Right lobe of liver (tissue), 6 donors: ENCODE measurements around the gene CNBD2. TPM values are rescaled to one million over a fixed set of nuclear protein-coding genes. Genes with fewer than 3 reads are reported as not detected.
A peak's percentile ranks its signal among the peaks of the same experiment; 100 is the strongest.
"Not testable (repeated sequence)": the region's sequence is repeated elsewhere in the genome, so short reads cannot be mapped to it uniquely, and the experiment has no call there.

Source experiments
- ATAC-seq, 4 donors: fragments of 200-7000 bp; cut with Tn5 transposase; one replicate each; pipeline ENCODE4 v1.9.1; 2020; ENCODE audit warnings: mild to moderate bottlenecking in 4 of 4, moderate library complexity in 4 of 4
- DNase-seq, 3 donors: peaks; one replicate each; pipeline ENCODE4 v3.0.0-alpha.2; 2020
- H3K27ac ChIP-seq, 3 donors: fragments of 200-600 bp; one replicate each; pipeline ENCODE4 v1.8.0; 2022
- H3K27me3 ChIP-seq, 2 donors: fragments of 200-600 bp; one replicate each; pipeline ENCODE4 v1.8.0; 2022
- H3K36me3 ChIP-seq, 4 donors: fragments of 200-600 bp; sonication (generic) in 1 of 4; one replicate each; pipeline versions ENCODE4 v1.5.1 to v1.8.0; 2017 to 2022; ENCODE audit warnings: control low read depth in 1 of 4
- H3K4me1 ChIP-seq, 4 donors: fragments of 200-600 bp; sonication (generic) in 1 of 4; one replicate each; pipeline versions ENCODE4 v1.5.1 to v1.8.0; 2017 to 2022; ENCODE audit warnings: control low read depth in 1 of 4
- H3K4me3 ChIP-seq, 3 donors: fragments of 200-600 bp; one replicate each; pipeline ENCODE4 v1.8.0; 2022
- H3K9me3 ChIP-seq, 4 donors: fragments of 200-600 bp; sonication (generic) in 1 of 4; one replicate each; pipeline versions ENCODE4 v1.5.1 to v1.8.0; 2017 to 2022; ENCODE audit warnings: control low read depth in 1 of 4
- POLR2A ChIP-seq: fragments of 450-650 bp; IDR thresholded peaks from one replicate; pipeline ENCODE4 v1.6.1; 2017; ENCODE audit warnings: antibody characterized with exemption, mild to moderate bottlenecking
- WGBS: methylation state at CpG from one replicate; pipeline ENCODE4 v1.1.6; 2018; ENCODE audit warnings: low coverage, low lambda C conversion rate; ENCODE audit not compliant: insufficient coverage; ENCODE audit errors: missing lambda C conversion rate; 5-methylcytosine and 5-hydroxymethylcytosine counted together
- intact Hi-C, 2 donors: fragments of 100-400 bp; cut with DNase I; formaldehyde crosslinking; loops; one replicate each; pipeline versions ENCODE4 v1.11.2 to v1.14.1; 2022
- total RNA-seq, 6 experiments: library from RNA; depleted of rRNA in 2 of 6; stranded (reverse); fragments of >200 nt in 2 of 6; fragmentation: NEBNext Ultra II Directional in 3 of 6; extraction: Animal tissue kit (Norgen Biotek cat#: 25700) in 3 of 6; gene quantifications; one replicate each; pipeline versions ENCODE4 v1.1.0 to v1.2.4, GENCODE V29; 2016 to 2023
- TF ChIP-seq, protein P1 (sequence below), 4 donors: fragments of 200-600 bp in 3 of 4; fragments of 450-650 bp in 1 of 4; IDR thresholded peaks; one replicate each; pipeline versions ENCODE4 v1.5.1 to v1.8.0; 2016 to 2022; ENCODE audit warnings: antibody characterized with exemption in 4 of 4, mild to moderate bottlenecking in 2 of 4
- donor health status: DM: no; HTN: yes; CAD: no.
- donor health status: DM: no; HTN: no; CAD: no.
- donor health status: DM: no; HTN: no; CAD: no.
- donor health status: DM: no; HTN: yes; CAD: no.
- donor health status: DM: no; HTN: yes; CAD: no.

CNBD2 gene
- total RNA-seq, 6 experiments from 2014 or later: 1.6 to 2.2 (median 1.9) TPM

DNA sequence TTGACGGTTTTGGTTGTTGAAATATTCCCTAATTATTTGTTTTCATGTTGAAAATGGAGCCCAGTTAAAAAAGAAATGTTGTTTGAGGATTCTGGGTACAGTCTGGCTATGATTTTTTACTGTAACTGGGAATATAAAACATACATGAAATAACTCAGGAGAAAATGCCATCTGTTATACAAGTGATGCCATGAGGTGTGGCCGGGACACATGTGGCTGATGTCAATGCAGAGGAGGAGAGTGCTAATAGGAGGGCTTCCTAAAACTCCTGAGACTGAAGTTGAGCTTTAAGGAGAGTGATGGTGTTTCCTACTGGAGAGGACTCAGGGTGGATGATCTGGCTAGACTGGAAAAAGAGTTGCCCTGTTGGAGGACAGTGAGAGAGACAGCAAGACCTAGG is 26.8 kb upstream of the CNBD2 start:
- ATAC-seq (no peak), DNase-seq (no peak)
- 100% methylated on average over 2 of the region's 2 CpGs for WGBS
- TF ChIP-seq, protein P1, sequence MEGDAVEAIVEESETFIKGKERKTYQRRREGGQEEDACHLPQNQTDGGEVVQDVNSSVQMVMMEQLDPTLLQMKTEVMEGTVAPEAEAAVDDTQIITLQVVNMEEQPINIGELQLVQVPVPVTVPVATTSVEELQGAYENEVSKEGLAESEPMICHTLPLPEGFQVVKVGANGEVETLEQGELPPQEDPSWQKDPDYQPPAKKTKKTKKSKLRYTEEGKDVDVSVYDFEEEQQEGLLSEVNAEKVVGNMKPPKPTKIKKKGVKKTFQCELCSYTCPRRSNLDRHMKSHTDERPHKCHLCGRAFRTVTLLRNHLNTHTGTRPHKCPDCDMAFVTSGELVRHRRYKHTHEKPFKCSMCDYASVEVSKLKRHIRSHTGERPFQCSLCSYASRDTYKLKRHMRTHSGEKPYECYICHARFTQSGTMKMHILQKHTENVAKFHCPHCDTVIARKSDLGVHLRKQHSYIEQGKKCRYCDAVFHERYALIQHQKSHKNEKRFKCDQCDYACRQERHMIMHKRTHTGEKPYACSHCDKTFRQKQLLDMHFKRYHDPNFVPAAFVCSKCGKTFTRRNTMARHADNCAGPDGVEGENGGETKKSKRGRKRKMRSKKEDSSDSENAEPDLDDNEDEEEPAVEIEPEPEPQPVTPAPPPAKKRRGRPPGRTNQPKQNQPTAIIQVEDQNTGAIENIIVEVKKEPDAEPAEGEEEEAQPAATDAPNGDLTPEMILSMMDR (IDR thresholded peaks at IDR 0.05): no peak
- peaks cover 0 to 38% (median 6%) of the 10 kb centered on the region in 4 donors for H3K36me3 ChIP-seq
- H3K27ac ChIP-seq: no peak overlapping the region
- intact Hi-C loops: no loop called here
- H3K9me3 ChIP-seq: no peaks in the 10 kb centered on the region
- no peaks in the 10 kb centered on the region for H3K27me3 ChIP-seq
- H3K4me3 ChIP-seq: no peak overlapping the region
- H3K4me1 ChIP-seq: no peaks in the 10 kb centered on the region

DNA sequence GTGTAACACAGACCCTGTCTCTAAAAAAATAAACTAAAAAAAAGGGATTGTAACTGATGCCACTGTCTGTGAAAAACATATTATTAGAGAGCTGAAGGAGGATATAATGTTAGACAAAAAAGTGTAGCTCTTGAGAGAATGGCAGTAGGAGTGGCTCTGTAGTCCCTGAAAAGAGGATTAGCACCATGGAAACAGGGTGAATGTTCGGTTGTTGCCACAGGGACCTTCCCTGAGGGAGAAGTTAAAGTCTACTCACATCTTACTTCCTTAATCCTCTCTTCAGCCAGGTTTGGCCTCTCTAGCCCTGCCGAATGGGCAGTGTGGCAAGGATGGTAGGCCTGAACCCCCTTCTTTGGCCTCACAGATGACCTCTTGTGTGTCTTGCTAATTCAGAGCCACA is 26.1 kb upstream of the CNBD2 start:
- H3K36me3 ChIP-seq: peaks cover 0 to 38% (median 6%) of the 10 kb centered on the region in 4 donors
- no peak for TF ChIP-seq POLR2A
- TF ChIP-seq, protein P1 (IDR thresholded peaks at IDR 0.05): no peak
- H3K9me3 ChIP-seq: no peaks in the 10 kb centered on the region
- no peak overlapping the region for H3K4me3 ChIP-seq
- peak in 3 of 4 donors; percentile 13 to 44 (median 20) for ATAC-seq
- no peaks in the 10 kb centered on the region for H3K4me1 ChIP-seq
- no peak for DNase-seq
- intact Hi-C loops: no loop called here
- H3K27ac ChIP-seq: no peak overlapping the region
- no peaks in the 10 kb centered on the region for H3K27me3 ChIP-seq
- WGBS: 75% methylated on average over 1 of the region's 2 CpGs

DNA sequence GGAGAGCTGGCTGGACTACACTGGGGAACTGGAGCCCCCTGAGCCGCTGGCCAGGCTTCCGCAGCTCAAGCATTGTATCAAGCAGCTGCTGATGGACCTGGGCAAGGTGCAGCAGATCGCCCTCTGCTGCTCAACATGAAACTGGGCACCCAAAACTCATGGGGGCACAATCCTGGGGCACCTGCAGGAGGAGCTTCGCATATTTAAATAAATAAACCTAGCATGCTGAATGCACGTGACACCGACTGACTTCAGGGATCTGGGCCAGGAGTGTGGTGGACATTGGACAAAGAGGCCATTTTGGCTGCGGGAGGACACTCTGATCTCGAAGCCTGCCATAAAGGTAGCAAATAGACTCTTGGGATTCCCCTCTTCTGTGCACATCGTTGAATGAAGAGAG is 20.9 kb upstream of the CNBD2 start:
- no peak overlapping the region for H3K4me3 ChIP-seq
- H3K4me1 ChIP-seq: peaks cover 0 to 14% (median 1%) of the 10 kb centered on the region in 4 donors
- no peaks in the 10 kb centered on the region for H3K9me3 ChIP-seq
- intact Hi-C loops: no loop called here
- H3K27ac ChIP-seq: no peak overlapping the region
- H3K27me3 ChIP-seq: no peaks in the 10 kb centered on the region
- peak; percentile 23 to 56 (median 55) for DNase-seq
- ATAC-seq: peak; percentile 50 to 75 (median 72)
- no peak for TF ChIP-seq POLR2A
- TF ChIP-seq, protein P1 (IDR thresholded peaks at IDR 0.05): peak in 2 of 4 donors; percentile 28 to 44
- WGBS: 20% methylated on average over 5 of the region's 9 CpGs
- H3K36me3 ChIP-seq: peaks cover 0 to 5% (median 0%) of the 10 kb centered on the region in 4 donors

DNA sequence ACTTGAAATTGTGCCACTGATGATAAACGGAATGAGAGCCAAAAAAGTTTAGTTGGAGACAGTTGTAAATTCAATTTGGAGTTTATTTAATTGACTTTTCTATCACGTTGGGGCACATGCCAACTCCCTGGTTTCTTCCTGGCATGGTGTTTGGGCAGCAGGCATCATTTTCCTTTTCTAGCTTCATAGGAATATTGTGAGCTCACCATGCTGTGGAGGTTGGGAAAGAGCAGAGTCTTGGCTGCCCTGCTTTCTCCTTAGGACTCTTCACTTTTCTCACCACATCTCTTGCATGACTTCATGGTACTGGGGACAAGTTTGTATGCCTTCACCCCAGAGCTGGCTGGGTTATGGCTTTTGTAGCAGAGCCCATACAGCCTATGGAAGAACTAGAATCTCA is 20.5 kb upstream of the CNBD2 start:
- H3K9me3 ChIP-seq: no peaks in the 10 kb centered on the region
- no peak overlapping the region for H3K27ac ChIP-seq
- intact Hi-C loops: no loop called here
- no peaks in the 10 kb centered on the region for H3K27me3 ChIP-seq
- 26% methylated on average over 2 of the region's 2 CpGs for WGBS
- peak in 2 of 4 donors; percentile 26 to 52 for ATAC-seq
- H3K4me1 ChIP-seq: peaks cover 0 to 18% (median 2%) of the 10 kb centered on the region in 4 donors
- H3K36me3 ChIP-seq: peaks cover 0 to 5% (median 0%) of the 10 kb centered on the region in 4 donors
- no peak for DNase-seq
- no peak overlapping the region for H3K4me3 ChIP-seq
- TF ChIP-seq, protein P1 (IDR thresholded peaks at IDR 0.05): no peak
- no peak for TF ChIP-seq POLR2A

DNA sequence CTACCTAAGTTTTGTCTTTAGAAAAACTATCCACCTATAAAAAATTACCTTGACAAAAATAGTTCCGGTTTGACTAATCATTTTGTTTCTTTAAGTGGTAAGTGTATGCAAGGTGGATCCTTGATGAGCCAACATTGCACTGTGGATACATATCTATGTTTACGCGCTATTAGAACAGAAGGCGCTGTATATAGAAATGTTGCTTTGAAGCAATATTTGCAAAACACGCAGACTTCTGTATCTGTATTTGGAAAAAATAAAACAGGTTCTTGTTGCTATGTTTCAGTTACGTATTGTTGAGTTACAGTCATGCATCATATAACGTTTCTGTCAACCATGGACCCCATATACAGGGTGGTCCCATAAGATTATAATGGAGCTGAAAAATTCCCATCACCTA is 18.3 kb upstream of the CNBD2 start:
- Histone ChIP-seq H3K27ac (no peak overlapping the region), H3K36me3 (no peaks in the 10 kb centered on the region), H3K4me1 (peaks cover 0 to 24% (median 2%) of the 10 kb centered on the region in 4 donors), H3K4me3 (no peak overlapping the region), H3K27me3 (no peaks in the 10 kb centered on the region), H3K9me3 (no peaks in the 10 kb centered on the region)
- DNase-seq: no peak
- WGBS: 95% methylated on average over 7 of the region's 7 CpGs
- TF ChIP-seq, protein P1 (IDR thresholded peaks at IDR 0.05): no peak
- no peak for TF ChIP-seq POLR2A
- intact Hi-C loops: no loop called here
- no peak for ATAC-seq

DNA sequence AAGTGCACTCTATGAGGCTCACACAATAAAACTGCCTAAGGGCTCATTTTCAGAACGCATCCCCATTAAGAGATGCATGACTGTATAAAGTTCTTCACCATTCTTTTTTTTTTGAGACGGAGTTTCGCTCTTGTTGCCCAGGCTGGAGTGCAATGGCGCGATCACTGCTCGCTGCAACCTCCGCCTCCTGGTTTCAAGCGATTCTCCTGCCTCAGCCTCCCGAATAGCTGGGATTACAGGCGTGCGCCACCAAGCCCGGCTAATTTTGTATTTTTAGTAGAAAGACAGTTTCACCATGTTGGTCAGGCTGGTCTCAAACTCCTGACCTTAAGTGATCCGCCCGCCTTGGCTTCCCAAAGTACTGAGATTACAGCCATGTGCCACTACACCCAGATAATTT is 16.3 kb upstream of the CNBD2 start:
- DNase-seq, H3K9me3 ChIP-seq, intact Hi-C loops, H3K36me3 ChIP-seq, H3K27me3 ChIP-seq, ATAC-seq, H3K4me3 ChIP-seq, H3K27ac ChIP-seq: not testable (repeated sequence)
- peaks cover 0 to 29% (median 2%) of the 10 kb centered on the region in 4 donors for H3K4me1 ChIP-seq
- WGBS: 95% methylated on average over 14 of the region's 14 CpGs
